GM23338 (cell line): ENCODE data around the gene UTP11. TPM values are rescaled to one million over a fixed set of nuclear protein-coding genes. Genes with fewer than 3 reads are reported as not detected.

Source experiments
- ATAC-seq: fragments of 200-7000 bp; cut with Tn5 transposase; 3 replicates; pipeline ENCODE4 v1.9.1; 2020
- DNase-seq: peaks from one replicate; pipeline ENCODE4 v3.0.0-alpha.2; 2015; ENCODE audit warnings: low spot score
- H2AFZ ChIP-seq: fragments of 200-600 bp; sonication (generic); 2 replicates; pipeline ENCODE4 v1.8.0; 2016; ENCODE audit warnings: antibody characterized with exemption, mild to moderate bottlenecking, moderate library complexity
- H3F3A ChIP-seq: fragments of 200-600 bp; sonication (generic); replicated peaks from 2 replicates; pipeline ENCODE4 v1.8.0; 2017; ENCODE audit warnings: antibody characterized with exemption, mixed run types, low read depth
- H3K27ac ChIP-seq: fragments of 200-600 bp; sonication (generic); 2 replicates; pipeline ENCODE4 v1.6.1; 2016; ENCODE audit warnings: low read depth
- H3K27me3 ChIP-seq: fragments of 200-600 bp; sonication (generic); 2 replicates; pipeline ENCODE4 v1.8.0; 2016; ENCODE audit warnings: mild to moderate bottlenecking, mixed run types, moderate library complexity; ENCODE audit not compliant: insufficient read depth
- H3K36me3 ChIP-seq: fragments of 200-600 bp; sonication (generic); 2 replicates; pipeline ENCODE4 v1.8.0; 2016; ENCODE audit warnings: mild to moderate bottlenecking; ENCODE audit not compliant: insufficient read depth
- H3K4me1 ChIP-seq: fragments of 200-600 bp; sonication (generic); 2 replicates; pipeline ENCODE4 v1.8.0; 2016; ENCODE audit warnings: mild to moderate bottlenecking, moderate library complexity; ENCODE audit not compliant: insufficient read depth
- H3K4me2 ChIP-seq: fragments of 200-600 bp; sonication (generic); 2 replicates; pipeline ENCODE4 v1.7.1; 2017; ENCODE audit warnings: mixed run types
- H3K4me3 ChIP-seq: fragments of 200-600 bp; sonication (generic); 2 replicates; pipeline ENCODE4 v1.6.1; 2016; ENCODE audit warnings: mixed run types
- H3K79me2 ChIP-seq: fragments of 200-600 bp; sonication (generic); replicated peaks from 2 replicates; pipeline ENCODE4 v1.8.0; 2017; ENCODE audit warnings: mild to moderate bottlenecking; ENCODE audit not compliant: insufficient read depth
- H3K9me2 ChIP-seq: fragments of 200-600 bp; sonication (generic); 2 replicates; pipeline ENCODE4 v1.8.0; 2017; ENCODE audit not compliant: insufficient read depth
- H4K20me1 ChIP-seq: fragments of 200-600 bp; sonication (generic); replicated peaks from 2 replicates; pipeline ENCODE4 v1.8.0; 2017; ENCODE audit warnings: mild to moderate bottlenecking; ENCODE audit not compliant: insufficient read depth
- H3K27ac Mint-ChIP-seq: 2 replicates; pipeline ENCODE4 v1.8.0; 2020; ENCODE audit warnings: inconsistent platforms, mild to moderate bottlenecking, moderate library complexity, mixed read lengths
- H3K27me3 Mint-ChIP-seq: 3 replicates; pipeline ENCODE4 v1.8.0; 2022; ENCODE audit warnings: low read depth, mild to moderate bottlenecking, moderate library complexity, mixed read lengths, inconsistent platforms; ENCODE audit not compliant: insufficient read depth, poor library complexity
- H3K36me3 Mint-ChIP-seq: 3 replicates; pipeline ENCODE4 v1.8.0; 2021; ENCODE audit warnings: low read depth, mild to moderate bottlenecking, inconsistent platforms, moderate library complexity, mixed read lengths
- H3K4me1 Mint-ChIP-seq: 3 replicates; pipeline ENCODE4 v1.8.0; 2020; ENCODE audit warnings: mild to moderate bottlenecking, inconsistent platforms, mixed read lengths
- H3K4me3 Mint-ChIP-seq: 3 replicates; pipeline ENCODE4 v1.8.0; 2021; ENCODE audit warnings: moderate library complexity, mild to moderate bottlenecking, inconsistent platforms, mixed read lengths
- H3K9me3 Mint-ChIP-seq: 3 replicates; pipeline ENCODE4 v1.8.0; 2020; ENCODE audit warnings: moderate library complexity, mild to moderate bottlenecking, inconsistent platforms, mixed read lengths
- CREB1 ChIP-seq: fragments of 250-450 bp; sonication (Bioruptor Pico); IDR thresholded peaks from 2 replicates; pipeline ENCODE4 v1.5.0; 2020; ENCODE audit warnings: low read depth, mild to moderate bottlenecking, moderate library complexity
- CTCF ChIP-seq, 2 experiments: fragments of 200-600 bp in 1 of 2; sonication (generic) in 1 of 2; conservative IDR thresholded peaks; 2 replicates each; pipeline versions ENCODE4 v1.5.1 to v1.6.1; 2016 to 2017; ENCODE audit warnings: antibody characterized with exemption in 2 of 2, low read depth in 2 of 2, mild to moderate bottlenecking in 2 of 2, moderate library complexity in 1 of 2
- ETS1 ChIP-seq: IDR thresholded peaks from 2 replicates; pipeline ENCODE4 v1.6.1; 2016; ENCODE audit warnings: antibody characterized with exemption
- EZH2 ChIP-seq: fragments of 200-600 bp; sonication (generic); IDR thresholded peaks from one replicate; pipeline ENCODE4 v1.8.0; 2017; ENCODE audit warnings: antibody characterized with exemption, mild to moderate bottlenecking, low read depth; ENCODE audit not compliant: unreplicated experiment
- EZH2phosphoT487 ChIP-seq: fragments of 200-600 bp; sonication (generic); IDR thresholded peaks from one replicate; pipeline ENCODE4 v1.8.1; 2018; ENCODE audit warnings: antibody characterized with exemption; ENCODE audit not compliant: unreplicated experiment
- JUNB ChIP-seq: IDR thresholded peaks from one replicate; pipeline ENCODE4 v1.6.1; 2016; ENCODE audit warnings: antibody characterized with exemption; ENCODE audit not compliant: unreplicated experiment
- NANOG ChIP-seq: IDR thresholded peaks from 2 replicates; pipeline ENCODE4 v1.6.1; 2016; ENCODE audit warnings: antibody characterized with exemption, borderline replicate concordance
- POLR2AphosphoS5 ChIP-seq: IDR thresholded peaks from 2 replicates; pipeline ENCODE4 v1.6.1; 2016; ENCODE audit warnings: antibody characterized with exemption, low read depth
- REST ChIP-seq: IDR thresholded peaks from one replicate; pipeline ENCODE4 v1.6.1; 2018; ENCODE audit warnings: antibody characterized with exemption; ENCODE audit not compliant: unreplicated experiment
- STAT1 ChIP-seq: IDR thresholded peaks from one replicate; pipeline ENCODE4 v1.6.1; 2016; ENCODE audit warnings: antibody characterized with exemption; ENCODE audit not compliant: unreplicated experiment
- ZNF331 ChIP-seq: fragments of 250-450 bp; sonication (Bioruptor Pico); IDR thresholded peaks from 2 replicates; pipeline ENCODE4 v1.5.0; 2020; ENCODE audit warnings: low read depth, mild to moderate bottlenecking, moderate library complexity
- ZNF462 ChIP-seq: fragments of 250-450 bp; sonication (Bioruptor Pico); IDR thresholded peaks from 2 replicates; pipeline ENCODE4 v1.5.0; 2020; ENCODE audit warnings: mild to moderate bottlenecking, moderate library complexity
- polyA plus RNA-seq: library from polyadenylated mRNA; unstranded; fragments of >200 nt; fragmentation: Nextera tagmentation; extraction: Ambion mirVana; gene quantifications from 2 replicates; pipeline ENCODE4 v1.2.1, GENCODE V29; 2016
- total RNA-seq: library from RNA; depleted of rRNA; stranded (reverse); fragments of >200 nt; shearing (Covaris generic); gene quantifications from 2 replicates; pipeline ENCODE4 v1.2.3, GENCODE V29; 2014

The UTP11 gene
- total and polyA plus RNA-seq, 2 experiments from 2014 or later: 67.8 to 105 TPM

- peak; percentile 58 for DNase-seq
- 0 out of 2 replicates have a peak, but pooled peaks cover 7% of the 10 kb centered on the region for H3K4me1 ChIP-seq
- H3K79me2 ChIP-seq: peaks cover 28% of the 10 kb centered on the region
- peak; percentile 32 for ATAC-seq
- peaks cover 41% of the 10 kb centered on the region for H3K36me3 Mint-ChIP-seq
- H3K4me1 Mint-ChIP-seq: peaks cover 11% of the 10 kb centered on the region
- peaks cover 34% of the 10 kb centered on the region for H3K36me3 ChIP-seq
- peak overlapping the region; percentile 86 for H3K4me3 ChIP-seq
- TF ChIP-seq ETS1 (no peak), STAT1 (no peak), CTCF (conservative IDR thresholded peaks at IDR 0.05; ENCODE audit: low read depth in 2 of 2) (no peak), NANOG (no peak), EZH2phosphoT487 (no peak), ZNF462 (CRISPR knock-in tag) (no peak), EZH2 (no peak), REST (no peak), JUNB (no peak), CREB1 (CRISPR knock-in tag) (no peak), ZNF331 (CRISPR knock-in tag) (no peak), POLR2AphosphoS5 (no peak)
- H3F3A ChIP-seq: peaks cover 16% of the 10 kb centered on the region; the same call in 1 of the 2 replicates
- H3K27ac ChIP-seq: peak overlapping the region; percentile 88
- peak overlapping the region; percentile 35; the same call in 1 of the 2 replicates for H2AFZ ChIP-seq
- peak overlapping the region; percentile 95 for H3K27ac Mint-ChIP-seq
- no peaks in the 10 kb centered on the region for H3K9me2 ChIP-seq
- H4K20me1 ChIP-seq: peaks cover 24% of the 10 kb centered on the region
- H3K27me3 Mint-ChIP-seq: peaks cover 10% of the 10 kb centered on the region
- H3K9me3 Mint-ChIP-seq: peaks cover 5% of the 10 kb centered on the region; the same call in 1 of the 3 replicates
- no peaks in the 10 kb centered on the region for H3K27me3 ChIP-seq
- peak overlapping the region; percentile 96 for H3K4me2 ChIP-seq
- peak overlapping the region; percentile 99 for H3K4me3 Mint-ChIP-seq
Measured at GRCh38 chr1:37989361-37989930, 23.1 kb upstream of the UTP11 start.
